K562 (cell line): ENCODE data around the gene HYCC2. TPM values are rescaled to one million over a fixed set of nuclear protein-coding genes. Genes with fewer than 3 reads are reported as not detected.

Experiments
- C11orf30 ChIP-seq: fragments of 450-650 bp; IDR thresholded peaks from 2 replicates; pipeline ENCODE4 v1.6.1; 2016; ENCODE audit warnings: low read depth, mild to moderate bottlenecking
- CHD2 ChIP-seq: IDR thresholded peaks from 2 replicates; pipeline ENCODE4 v1.6.1; 2011; ENCODE audit warnings: low read depth, low read length
- CREM ChIP-seq: IDR thresholded peaks from 2 replicates; pipeline ENCODE4 v1.6.1; 2014; ENCODE audit warnings: antibody characterized with exemption, low read depth
- CTBP1 ChIP-seq: fragments of 450-650 bp; IDR thresholded peaks from 2 replicates; pipeline ENCODE4 v1.6.1; 2016; ENCODE audit warnings: borderline replicate concordance
- EP400 ChIP-seq: fragments of 450-650 bp; IDR thresholded peaks from 2 replicates; pipeline ENCODE4 v1.6.1; 2017; ENCODE audit warnings: antibody characterized with exemption, mild to moderate bottlenecking, moderate library complexity
- FIP1L1 ChIP-seq: fragments of 200-400 bp; formaldehyde crosslinking; IDR thresholded peaks from 2 replicates; pipeline ENCODE4 v1.6.1; 2018; ENCODE audit warnings: mild to moderate bottlenecking, low read depth, low read length; ENCODE audit not compliant: poor library complexity, severe bottlenecking
- FOXK2 ChIP-seq, 2 experiments: fragments of 450-650 bp; IDR thresholded peaks in 1 of 2; conservative IDR thresholded peaks in 1 of 2; 2 replicates each; pipeline ENCODE4 v1.6.1; 2016; ENCODE audit warnings: low read depth in 2 of 2, mild to moderate bottlenecking in 1 of 2
- FOXM1 ChIP-seq, 2 experiments: fragments of 450-650 bp in 1 of 2; sonication (generic) in 1 of 2; formaldehyde crosslinking in 1 of 2; IDR thresholded peaks; 2 replicates each; pipeline versions ENCODE4 v1.6.1 to v1.9.0; 2017 to 2022; ENCODE audit warnings: low read depth in 2 of 2, mild to moderate bottlenecking in 2 of 2, missing genetic modification reagents in 1 of 2, moderate library complexity in 1 of 2
- HDGF ChIP-seq: fragments of 450-650 bp; IDR thresholded peaks from 2 replicates; pipeline ENCODE4 v1.6.1; 2016
- KAT7 ChIP-seq: sonication (generic); formaldehyde crosslinking; IDR thresholded peaks from 2 replicates; pipeline ENCODE4 v1.8.0; 2022; ENCODE audit warnings: missing genetic modification reagents, mild to moderate bottlenecking, borderline replicate concordance
- MAFK ChIP-seq: IDR thresholded peaks from 2 replicates; pipeline ENCODE4 v1.6.1; 2011; ENCODE audit warnings: low read length, improper control_type of control experiment
- NR2C2 ChIP-seq, 2 experiments: fragments of 200-800 bp in 1 of 2; sonication (Bioruptor generic) in 1 of 2; sonication (generic) in 1 of 2; formaldehyde crosslinking in 1 of 2; IDR thresholded peaks; 2 replicates each; pipeline versions ENCODE4 v1.6.1 to v1.8.0; 2016 to 2022; ENCODE audit warnings: mild to moderate bottlenecking in 1 of 2, missing compliant biosample characterization in 1 of 2, missing genetic modification characterization in 1 of 2, missing genetic modification reagents in 1 of 2
- POLR2A ChIP-seq: fragments of 450-650 bp; conservative IDR thresholded peaks from 2 replicates; pipeline ENCODE4 v1.6.1; 2016
- PRPF4 ChIP-seq: fragments of 200-400 bp; formaldehyde crosslinking; IDR thresholded peaks from one replicate; pipeline ENCODE4 v1.6.1; 2017; ENCODE audit warnings: low read length, low read depth, mild to moderate bottlenecking; ENCODE audit not compliant: insufficient read depth, poor library complexity, severe bottlenecking
- RCOR1 ChIP-seq, 2 experiments: IDR thresholded peaks; 2 replicates each; pipeline ENCODE4 v1.6.1; 2012; ENCODE audit warnings: low read depth in 2 of 2, low read length in 2 of 2, borderline replicate concordance in 1 of 2, improper control_type of control experiment in 1 of 2
- RNF2 ChIP-seq: sonication (generic); IDR thresholded peaks from 2 replicates; pipeline ENCODE4 v1.6.1; 2016
- RUNX1 ChIP-seq: sonication (generic); IDR thresholded peaks from 2 replicates; pipeline ENCODE4 v1.6.1; 2016; ENCODE audit warnings: antibody characterized with exemption, low read depth
- SAFB2 ChIP-seq: fragments of 200-400 bp; formaldehyde crosslinking; IDR thresholded peaks from 2 replicates; pipeline ENCODE4 v1.6.1; 2018; ENCODE audit warnings: borderline replicate concordance, low read length, low read depth, moderate library complexity; ENCODE audit not compliant: severe bottlenecking
- SIN3A ChIP-seq, 2 experiments: fragments of 150-350 bp in 1 of 2; IDR thresholded peaks; 2 replicates each; pipeline ENCODE4 v1.6.1; 2011 to 2016; ENCODE audit warnings: borderline replicate concordance in 2 of 2, low read depth in 2 of 2, low read length in 2 of 2, mild to moderate bottlenecking in 2 of 2, moderate library complexity in 2 of 2; ENCODE audit not compliant: control insufficient read depth in 1 of 2
- TAF9B ChIP-seq: fragments of 450-650 bp; IDR thresholded peaks from 2 replicates; pipeline ENCODE4 v1.6.1; 2018; ENCODE audit warnings: mild to moderate bottlenecking; ENCODE audit not compliant: partially characterized antibody
- TBL1XR1 ChIP-seq, 2 experiments: IDR thresholded peaks; 2 replicates each; pipeline ENCODE4 v1.6.1; 2012; ENCODE audit warnings: improper control_type of control experiment in 2 of 2, low read length in 2 of 2, mild to moderate bottlenecking in 1 of 2
- ZC3H4 ChIP-seq: sonication (generic); formaldehyde crosslinking; IDR thresholded peaks from 2 replicates; pipeline ENCODE4 v1.9.0; 2021; ENCODE audit warnings: missing genetic modification reagents, borderline replicate concordance
- ZNF408 ChIP-seq: fragments of 250-450 bp; sonication (Bioruptor Pico); IDR thresholded peaks from 2 replicates; pipeline ENCODE4 v1.4.0; 2020; ENCODE audit warnings: low read depth, mild to moderate bottlenecking, moderate library complexity
- ZNF507 ChIP-seq: conservative IDR thresholded peaks from 2 replicates; pipeline ENCODE4 v1.6.1; 2017; ENCODE audit warnings: missing genetic modification characterization, missing compliant biosample characterization
- polyA plus RNA-seq, 8 experiments: library from polyadenylated mRNA; depleted of rRNA in 4 of 8; stranded (reverse) in 5 of 8; unstranded in 3 of 8; fragments of >200 nt; fragmentation: Nextera tagmentation in 2 of 8; fragmentation: Illumina TruSeq in 1 of 8; extraction: Ambion mirVana in 2 of 8; extraction: Trizol in 1 of 8; gene quantifications; 2 replicates each; pipeline versions ENCODE4 v1.2.1 to v1.2.3, GENCODE V29; 2011 to 2014; ENCODE audit warnings: inconsistent platforms in 1 of 8, missing spikeins in 1 of 8
- total RNA-seq, 7 experiments: library from RNA; depleted of rRNA in 6 of 7; stranded (reverse); fragments of >200 nt in 6 of 7; fragmentation: Illumina TruSeq in 2 of 7; extraction: Trizol in 2 of 7; gene quantifications; 2 replicates each; pipeline versions ENCODE4 v1.2.1 to v1.2.3, GENCODE V29; 2011 to 2021; ENCODE audit warnings: low replicate concordance in 1 of 7
- TF ChIP-seq, protein P1 (sequence below), 2 experiments: IDR thresholded peaks; 2 replicates each; pipeline ENCODE4 v1.6.1; 2011; ENCODE audit warnings: borderline replicate concordance in 1 of 2, control low read depth in 1 of 2, low read depth in 1 of 2, low read length in 1 of 2, mild to moderate bottlenecking in 1 of 2, mixed read lengths in 1 of 2, moderate library complexity in 1 of 2; ENCODE audit not compliant: insufficient read depth in 1 of 2, insufficient read length in 1 of 2, poor library complexity in 1 of 2, severe bottlenecking in 1 of 2; ENCODE audit errors: extremely low read depth in 1 of 2

HYCC2 gene
- total and polyA plus RNA-seq, 9 of the 15 experiments (the other 6 are each of a cell fraction or from before 2014, with no cell fraction given) = 5.4 to 20.0 (median 9.8) TPM

DNA sequence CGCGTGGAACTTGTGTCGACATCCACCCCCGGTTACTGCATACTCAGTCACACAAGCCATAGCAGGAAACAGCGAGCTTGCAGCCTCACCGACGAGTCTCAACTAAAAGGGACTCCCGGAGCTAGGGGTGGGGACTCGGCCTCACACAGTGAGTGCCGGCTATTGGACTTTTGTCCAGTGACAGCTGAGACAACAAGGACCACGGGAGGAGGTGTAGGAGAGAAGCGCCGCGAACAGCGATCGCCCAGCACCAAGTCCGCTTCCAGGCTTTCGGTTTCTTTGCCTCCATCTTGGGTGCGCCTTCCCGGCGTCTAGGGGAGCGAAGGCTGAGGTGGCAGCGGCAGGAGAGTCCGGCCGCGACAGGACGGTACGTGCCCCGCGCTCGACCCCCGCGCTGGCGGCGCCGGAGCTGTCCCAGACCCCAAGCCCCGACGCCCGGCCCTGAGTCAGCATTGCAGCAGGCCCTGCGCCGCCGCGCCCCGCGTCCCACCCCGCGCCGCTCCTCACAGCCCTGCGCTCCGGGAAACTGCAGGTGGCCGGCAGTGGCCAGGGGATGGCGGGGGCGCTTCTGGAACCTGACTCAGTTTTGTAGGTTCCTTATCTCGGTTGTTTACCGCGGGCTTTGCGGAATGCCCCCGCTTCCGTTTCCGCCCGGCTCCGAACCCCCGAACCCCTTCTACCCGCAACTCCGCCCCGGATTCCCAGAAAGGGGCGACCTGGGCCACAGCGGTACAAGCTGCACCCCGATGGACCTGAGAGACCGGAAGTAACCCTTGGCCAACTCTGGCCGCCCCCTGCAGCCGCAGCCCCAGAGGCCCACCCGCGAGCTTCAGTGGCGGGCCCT lies 44.9 kb upstream of the HYCC2 start, which contains the start of gene CFLAR (continued):
- TF ChIP-seq RCOR1 (IDR thresholded peaks at IDR 0.05; ENCODE audit: borderline replicate concordance in 1 of 2, low read depth in 2 of 2, low read length in 2 of 2) (peak in 1 of 2 experiments; percentile 55; a peak in 1 of 4 replicates), CTBP1 (peak; percentile 35; the same call in 1 of the 2 replicates), EP400 (peak; percentile 53), FOXM1 (IDR thresholded peaks at IDR 0.05; ENCODE audit: low read depth) (no peak), FOXM1 (CRISPR knock-in tag; IDR thresholded peaks at IDR 0.05; ENCODE audit: low read depth) (peak; percentile 22; the same call in 1 of the 2 replicates), MAFK (peak; percentile 12; the same call in 1 of the 2 replicates), HDGF (no peak), PRPF4 (peak; percentile 79), POLR2A (peak; percentile 73), TBL1XR1 (IDR thresholded peaks at IDR 0.05; ENCODE audit: low read length in 2 of 2) (peak in 1 of 2 experiments; percentile 18; a peak in 1 of 4 replicates), CHD2 (no peak), ZNF408 (CRISPR knock-in tag) (no peak), ZC3H4 (CRISPR knock-in tag) (0 out of 2 replicates have a peak, but pooled peaks have one; percentile 30), SAFB2 (no peak), RNF2 (peak; percentile 90; the same call in 1 of the 2 replicates), FIP1L1 (peak; percentile 82), SIN3A (IDR thresholded peaks at IDR 0.05; ENCODE audit: borderline replicate concordance in 2 of 2, control insufficient read depth in 1 of 2, low read depth in 2 of 2, low read length in 2 of 2) (peak in 1 of 2 experiments; percentile 61; a peak in 1 of 4 replicates), RUNX1 (peak; percentile 57; the same call in 1 of the 2 replicates), NR2C2 (CRISPR knock-in tag; IDR thresholded peaks at IDR 0.05) (no peak), NR2C2 (tag; IDR thresholded peaks at IDR 0.05) (0 out of 2 replicates have a peak, but pooled peaks have one; percentile 7), CREM (no peak; the same call in none of the 2 replicates), C11orf30 (peak; percentile 52), FOXK2 (conservative IDR thresholded peaks at IDR 0.05 in 1 of 2, IDR thresholded peaks at IDR 0.05 in 1 of 2; ENCODE audit: low read depth in 2 of 2) (peak in 1 of 2 experiments; percentile 45; a peak in 1 of 4 replicates), ZNF507 (no peak), KAT7 (CRISPR knock-in tag) (0 out of 2 replicates have a peak, but pooled peaks have one; percentile 25), TAF9B (peak; percentile 45)
- TF ChIP-seq, protein P1, sequence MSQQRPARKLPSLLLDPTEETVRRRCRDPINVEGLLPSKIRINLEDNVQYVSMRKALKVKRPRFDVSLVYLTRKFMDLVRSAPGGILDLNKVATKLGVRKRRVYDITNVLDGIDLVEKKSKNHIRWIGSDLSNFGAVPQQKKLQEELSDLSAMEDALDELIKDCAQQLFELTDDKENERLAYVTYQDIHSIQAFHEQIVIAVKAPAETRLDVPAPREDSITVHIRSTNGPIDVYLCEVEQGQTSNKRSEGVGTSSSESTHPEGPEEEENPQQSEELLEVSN (IDR thresholded peaks at IDR 0.05; ENCODE audit: borderline replicate concordance in 1 of 2, extremely low read depth in 1 of 2, insufficient read depth in 1 of 2, insufficient read length in 1 of 2, low read depth in 1 of 2, low read length in 1 of 2, poor library complexity in 1 of 2, severe bottlenecking in 1 of 2) = peak in 1 of 2 experiments; percentile 54
